GM23338 (cell line): ENCODE measurements around the gene CPNE5. TPM values are rescaled to one million over a fixed set of nuclear protein-coding genes. Genes with fewer than 3 reads are reported as not detected.

ENCODE experiments used
- ATAC-seq: fragments of 200-7000 bp; cut with Tn5 transposase; 3 replicates; pipeline ENCODE4 v1.9.1; 2020
- DNase-seq: peaks from one replicate; pipeline ENCODE4 v3.0.0-alpha.2; 2015; ENCODE audit warnings: low spot score
- H2AFZ ChIP-seq: fragments of 200-600 bp; sonication (generic); 2 replicates; pipeline ENCODE4 v1.8.0; 2016; ENCODE audit warnings: antibody characterized with exemption, mild to moderate bottlenecking, moderate library complexity
- H3F3A ChIP-seq: fragments of 200-600 bp; sonication (generic); replicated peaks from 2 replicates; pipeline ENCODE4 v1.8.0; 2017; ENCODE audit warnings: antibody characterized with exemption, mixed run types, low read depth
- H3K27ac ChIP-seq: fragments of 200-600 bp; sonication (generic); 2 replicates; pipeline ENCODE4 v1.6.1; 2016; ENCODE audit warnings: low read depth
- H3K27me3 ChIP-seq: fragments of 200-600 bp; sonication (generic); 2 replicates; pipeline ENCODE4 v1.8.0; 2016; ENCODE audit warnings: mild to moderate bottlenecking, mixed run types, moderate library complexity; ENCODE audit not compliant: insufficient read depth
- H3K36me3 ChIP-seq: fragments of 200-600 bp; sonication (generic); 2 replicates; pipeline ENCODE4 v1.8.0; 2016; ENCODE audit warnings: mild to moderate bottlenecking; ENCODE audit not compliant: insufficient read depth
- H3K4me1 ChIP-seq: fragments of 200-600 bp; sonication (generic); 2 replicates; pipeline ENCODE4 v1.8.0; 2016; ENCODE audit warnings: mild to moderate bottlenecking, moderate library complexity; ENCODE audit not compliant: insufficient read depth
- H3K4me2 ChIP-seq: fragments of 200-600 bp; sonication (generic); 2 replicates; pipeline ENCODE4 v1.7.1; 2017; ENCODE audit warnings: mixed run types
- H3K4me3 ChIP-seq: fragments of 200-600 bp; sonication (generic); 2 replicates; pipeline ENCODE4 v1.6.1; 2016; ENCODE audit warnings: mixed run types
- H3K79me2 ChIP-seq: fragments of 200-600 bp; sonication (generic); replicated peaks from 2 replicates; pipeline ENCODE4 v1.8.0; 2017; ENCODE audit warnings: mild to moderate bottlenecking; ENCODE audit not compliant: insufficient read depth
- H3K9me2 ChIP-seq: fragments of 200-600 bp; sonication (generic); 2 replicates; pipeline ENCODE4 v1.8.0; 2017; ENCODE audit not compliant: insufficient read depth
- H4K20me1 ChIP-seq: fragments of 200-600 bp; sonication (generic); replicated peaks from 2 replicates; pipeline ENCODE4 v1.8.0; 2017; ENCODE audit warnings: mild to moderate bottlenecking; ENCODE audit not compliant: insufficient read depth
- H3K27ac Mint-ChIP-seq: 2 replicates; pipeline ENCODE4 v1.8.0; 2020; ENCODE audit warnings: inconsistent platforms, mild to moderate bottlenecking, moderate library complexity, mixed read lengths
- H3K27me3 Mint-ChIP-seq: 3 replicates; pipeline ENCODE4 v1.8.0; 2022; ENCODE audit warnings: low read depth, mild to moderate bottlenecking, moderate library complexity, mixed read lengths, inconsistent platforms; ENCODE audit not compliant: insufficient read depth, poor library complexity
- H3K36me3 Mint-ChIP-seq: 3 replicates; pipeline ENCODE4 v1.8.0; 2021; ENCODE audit warnings: low read depth, mild to moderate bottlenecking, inconsistent platforms, moderate library complexity, mixed read lengths
- H3K4me1 Mint-ChIP-seq: 3 replicates; pipeline ENCODE4 v1.8.0; 2020; ENCODE audit warnings: mild to moderate bottlenecking, inconsistent platforms, mixed read lengths
- H3K4me3 Mint-ChIP-seq: 3 replicates; pipeline ENCODE4 v1.8.0; 2021; ENCODE audit warnings: moderate library complexity, mild to moderate bottlenecking, inconsistent platforms, mixed read lengths
- H3K9me3 Mint-ChIP-seq: 3 replicates; pipeline ENCODE4 v1.8.0; 2020; ENCODE audit warnings: moderate library complexity, mild to moderate bottlenecking, inconsistent platforms, mixed read lengths
- CREB1 ChIP-seq: fragments of 250-450 bp; sonication (Bioruptor Pico); IDR thresholded peaks from 2 replicates; pipeline ENCODE4 v1.5.0; 2020; ENCODE audit warnings: low read depth, mild to moderate bottlenecking, moderate library complexity
- CTCF ChIP-seq, 2 experiments: fragments of 200-600 bp in 1 of 2; sonication (generic) in 1 of 2; conservative IDR thresholded peaks; 2 replicates each; pipeline versions ENCODE4 v1.5.1 to v1.6.1; 2016 to 2017; ENCODE audit warnings: antibody characterized with exemption in 2 of 2, low read depth in 2 of 2, mild to moderate bottlenecking in 2 of 2, moderate library complexity in 1 of 2
- ETS1 ChIP-seq: IDR thresholded peaks from 2 replicates; pipeline ENCODE4 v1.6.1; 2016; ENCODE audit warnings: antibody characterized with exemption
- EZH2 ChIP-seq: fragments of 200-600 bp; sonication (generic); IDR thresholded peaks from one replicate; pipeline ENCODE4 v1.8.0; 2017; ENCODE audit warnings: antibody characterized with exemption, mild to moderate bottlenecking, low read depth; ENCODE audit not compliant: unreplicated experiment
- EZH2phosphoT487 ChIP-seq: fragments of 200-600 bp; sonication (generic); IDR thresholded peaks from one replicate; pipeline ENCODE4 v1.8.1; 2018; ENCODE audit warnings: antibody characterized with exemption; ENCODE audit not compliant: unreplicated experiment
- JUNB ChIP-seq: IDR thresholded peaks from one replicate; pipeline ENCODE4 v1.6.1; 2016; ENCODE audit warnings: antibody characterized with exemption; ENCODE audit not compliant: unreplicated experiment
- NANOG ChIP-seq: IDR thresholded peaks from 2 replicates; pipeline ENCODE4 v1.6.1; 2016; ENCODE audit warnings: antibody characterized with exemption, borderline replicate concordance
- POLR2AphosphoS5 ChIP-seq: IDR thresholded peaks from 2 replicates; pipeline ENCODE4 v1.6.1; 2016; ENCODE audit warnings: antibody characterized with exemption, low read depth
- REST ChIP-seq: IDR thresholded peaks from one replicate; pipeline ENCODE4 v1.6.1; 2018; ENCODE audit warnings: antibody characterized with exemption; ENCODE audit not compliant: unreplicated experiment
- STAT1 ChIP-seq: IDR thresholded peaks from one replicate; pipeline ENCODE4 v1.6.1; 2016; ENCODE audit warnings: antibody characterized with exemption; ENCODE audit not compliant: unreplicated experiment
- ZNF114 ChIP-seq: fragments of 250-450 bp; sonication (Bioruptor Pico); IDR thresholded peaks from 2 replicates; pipeline ENCODE4 v1.5.0; 2020; ENCODE audit warnings: mild to moderate bottlenecking, moderate library complexity
- ZNF331 ChIP-seq: fragments of 250-450 bp; sonication (Bioruptor Pico); IDR thresholded peaks from 2 replicates; pipeline ENCODE4 v1.5.0; 2020; ENCODE audit warnings: low read depth, mild to moderate bottlenecking, moderate library complexity
- ZNF462 ChIP-seq: fragments of 250-450 bp; sonication (Bioruptor Pico); IDR thresholded peaks from 2 replicates; pipeline ENCODE4 v1.5.0; 2020; ENCODE audit warnings: mild to moderate bottlenecking, moderate library complexity
- polyA plus RNA-seq: library from polyadenylated mRNA; unstranded; fragments of >200 nt; fragmentation: Nextera tagmentation; extraction: Ambion mirVana; gene quantifications from 2 replicates; pipeline ENCODE4 v1.2.1, GENCODE V29; 2016
- total RNA-seq: library from RNA; depleted of rRNA; stranded (reverse); fragments of >200 nt; shearing (Covaris generic); gene quantifications from 2 replicates; pipeline ENCODE4 v1.2.3, GENCODE V29; 2014

Gene CPNE5
- total and polyA plus RNA-seq, 2 experiments from 2014 or later: 0.14 to 0.42 TPM

- TF ChIP-seq ETS1 (no peak), ZNF462 (CRISPR knock-in tag) (no peak), CTCF (conservative IDR thresholded peaks at IDR 0.05; ENCODE audit: low read depth in 2 of 2) (no peak), JUNB (no peak), STAT1 (no peak), ZNF331 (CRISPR knock-in tag) (no peak), EZH2phosphoT487 (no peak), CREB1 (CRISPR knock-in tag) (no peak), EZH2 (no peak), POLR2AphosphoS5 (no peak), ZNF114 (CRISPR knock-in tag) (no peak), REST (no peak), NANOG (no peak)
- no peak overlapping the region for H3K27ac ChIP-seq
- Mint-ChIP-seq H3K9me3 (no peaks in the 10 kb centered on the region), H3K27me3 (peaks cover 6% of the 10 kb centered on the region), H3K36me3 (no peaks in the 10 kb centered on the region), H3K27ac (no peak overlapping the region), H3K4me1 (peaks cover 26% of the 10 kb centered on the region), H3K4me3 (no peak overlapping the region)
- peak overlapping the region; percentile 72 for H2AFZ ChIP-seq
- no peak for DNase-seq
- H3K4me2 ChIP-seq: no peak overlapping the region
- H3K9me2 ChIP-seq: no peaks in the 10 kb centered on the region
- no peaks in the 10 kb centered on the region for H3K36me3 ChIP-seq
- H3F3A ChIP-seq: no peaks in the 10 kb centered on the region
- H3K79me2 ChIP-seq: no peaks in the 10 kb centered on the region
- H3K4me3 ChIP-seq: no peak overlapping the region
- peaks cover 11% of the 10 kb centered on the region; the same call in 1 of the 2 replicates for H3K4me1 ChIP-seq
- no peaks in the 10 kb centered on the region for H3K27me3 ChIP-seq
- H4K20me1 ChIP-seq: no peaks in the 10 kb centered on the region
- peak; percentile 10; the same call in 2 of the 3 replicates for ATAC-seq
Observed at GRCh38 chr6:36821581-36822335, 17.5 kb downstream of the CPNE5 start.
